Aorta (tissue), 5 donors: ENCODE data around the gene CD1B. TPM values are rescaled to one million over a fixed set of nuclear protein-coding genes. Genes with fewer than 3 reads are reported as not detected.
"Not testable (repeated sequence)": the region's sequence is repeated elsewhere in the genome, so short reads cannot be mapped to it uniquely, and the experiment has no call there.

Experiments
- ATAC-seq: fragments of 200-7000 bp; cut with Tn5 transposase; one replicate; pipeline ENCODE4 v1.9.1; 2022; ENCODE audit warnings: moderate library complexity; ENCODE audit not compliant: low FRiP score
- DNase-seq, 2 donors: peaks; one replicate each; pipeline ENCODE4 v3.0.0-alpha.2; 2020
- H3K27ac ChIP-seq, 2 donors: one replicate each; pipeline ENCODE4 v1.5.1; 2013; ENCODE audit warnings: low read length in 2 of 2, mild to moderate bottlenecking in 2 of 2, moderate library complexity in 2 of 2, control low read depth in 1 of 2, inconsistent platforms in 1 of 2, low read depth in 1 of 2
- H3K27me3 ChIP-seq, 2 donors: one replicate each; pipeline ENCODE4 v1.6.1; 2013; ENCODE audit warnings: control low read depth in 1 of 2, low read length in 1 of 2, mild to moderate bottlenecking in 1 of 2, moderate library complexity in 1 of 2; ENCODE audit not compliant: insufficient read depth in 2 of 2, control insufficient read depth in 1 of 2
- H3K36me3 ChIP-seq, 2 donors: one replicate each; pipeline ENCODE4 v1.6.1; 2013; ENCODE audit warnings: control low read depth in 1 of 2, low read length in 1 of 2, mild to moderate bottlenecking in 1 of 2; ENCODE audit not compliant: insufficient read depth in 2 of 2, control insufficient read depth in 1 of 2
- H3K4me1 ChIP-seq, 2 donors: one replicate each; pipeline ENCODE4 v1.6.1; 2013; ENCODE audit warnings: low read length in 2 of 2, control low read depth in 1 of 2, mild to moderate bottlenecking in 1 of 2, moderate library complexity in 1 of 2; ENCODE audit not compliant: insufficient read depth in 2 of 2, control insufficient read depth in 1 of 2
- H3K4me3 ChIP-seq, 2 donors: one replicate each; pipeline ENCODE4 v1.5.1; 2013; ENCODE audit warnings: low read length in 2 of 2, control low read depth in 1 of 2, mild to moderate bottlenecking in 1 of 2
- H3K9me3 ChIP-seq: one replicate; pipeline ENCODE4 v1.6.1; 2013; ENCODE audit warnings: mild to moderate bottlenecking, low read length; ENCODE audit not compliant: control insufficient read depth
- WGBS, 2 donors: extraction: QIAGEN DNeasy Blood & Tissue Kit; methylation state at CpG; one replicate each; pipeline ENCODE4 v1.1.7; 2013; 5-methylcytosine and 5-hydroxymethylcytosine counted together
- intact Hi-C, 2 donors: fragments of 100-400 bp; cut with DNase I; formaldehyde crosslinking; loops; one replicate each; pipeline versions ENCODE4 v1.14.2 to v1.15.0; 2022
- polyA plus RNA-seq, 2 donors: library from polyadenylated mRNA; stranded (reverse); fragments of 200-250 nt; gene quantifications; one replicate each; pipeline ENCODE4 v1.2.3, GENCODE V29; 2013
- total RNA-seq, 2 donors: library from RNA; stranded (reverse); fragmentation: NEBNext Ultra II Directional; extraction: Animal tissue kit (Norgen Biotek cat#: 25700); gene quantifications; one replicate each; pipeline ENCODE4 v1.2.1, GENCODE V29; 2021
- donor health status: healthy with polysubstance abuse.
- donor health status: Bipolar disorder and iron deficiency.
- donor health status: DM: no; HTN: no; CAD: no.
- donor health status: DM: no; HTN: no; CAD: no.
- donor health status: DM: yes; HTN: yes; CAD: no.

CD1B gene
- total and polyA plus RNA-seq, 4 donors: not detected

- H3K27me3 ChIP-seq: no peaks in the 10 kb centered on the region
- ATAC-seq (peak; percentile 38), DNase-seq (no peak)
- intact Hi-C loops: no loop called here
- no peak overlapping the region for H3K27ac ChIP-seq
- no peak overlapping the region for H3K4me3 ChIP-seq
- no peaks in the 10 kb centered on the region for H3K36me3 ChIP-seq
- WGBS, 2 donors: 88% methylated on average over 10 of the region's 10 CpGs
- no peaks in the 10 kb centered on the region for H3K9me3 ChIP-seq
- H3K4me1 ChIP-seq: no peaks in the 10 kb centered on the region
Measured at GRCh38 chr1:158355773-158356285, 24.5 kb upstream of the CD1B start.

GRCh38 chr1:158354255-158354654, 22.9 kb upstream of the CD1B start:
- no peaks in the 10 kb centered on the region for H3K4me1 ChIP-seq
- no peaks in the 10 kb centered on the region for H3K36me3 ChIP-seq
- H3K4me3 ChIP-seq: no peak overlapping the region
- DNase-seq (no peak), ATAC-seq (no peak)
- WGBS, 2 donors: 82 to 88% methylated on average over 2 of the region's 2 CpGs
- no peaks in the 10 kb centered on the region for H3K9me3 ChIP-seq
- H3K27me3 ChIP-seq: no peaks in the 10 kb centered on the region
- intact Hi-C loops: no loop called here
- no peak overlapping the region for H3K27ac ChIP-seq

- no peak within 1 kb of the TSS for H3K4me3 ChIP-seq
- ATAC-seq (no peak), DNase-seq (no peak)
- H3K27me3 ChIP-seq: no peaks in the 10 kb centered on the region
- intact Hi-C loops: no loop called here
- 48 to 50% methylated on average over 6 of the region's 6 CpGs for WGBS, 2 donors
- no peaks in the 10 kb centered on the region for H3K36me3 ChIP-seq
- H3K27ac ChIP-seq: no peak within 1 kb of the TSS
- no peaks in the 10 kb centered on the region for H3K9me3 ChIP-seq
- no peaks in the 10 kb centered on the region for H3K4me1 ChIP-seq
Measured at GRCh38 chr1:158353303-158354075, 22.2 kb upstream of the CD1B start, which contains the start of gene CD1E. TSS of gene CD1E (plus strand) at chr1:158353894. CDS start at chr1:158353989, 95 bp downstream.

- not testable (repeated sequence) for ATAC-seq, H3K9me3 ChIP-seq
- 95 to 96% methylated on average over 22 to 24 of the region's 24 CpGs for WGBS, 2 donors
Measured at GRCh38 chr1:158348946-158349345, 17.6 kb upstream of the CD1B start.

GRCh38 chr1:158336413-158336812, 5.1 kb upstream of the CD1B start:
- H3K27me3 ChIP-seq, H3K36me3 ChIP-seq, H3K4me3 ChIP-seq, H3K27ac ChIP-seq, ATAC-seq, DNase-seq, H3K4me1 ChIP-seq, H3K9me3 ChIP-seq, intact Hi-C loops: not testable (repeated sequence)
- 69 to 75% methylated on average over 7 of the region's 7 CpGs for WGBS, 2 donors

More at GRCh38 chr1:158348946-158349345, 17.6 kb upstream of the CD1B start:
- H3K4me1 ChIP-seq, H3K27me3 ChIP-seq, H3K4me3 ChIP-seq, H3K36me3 ChIP-seq, DNase-seq, intact Hi-C loops, H3K27ac ChIP-seq: not testable (repeated sequence)

- intact Hi-C loops: no loop called here
- H3K4me3 ChIP-seq: no peak overlapping the region
Measured at GRCh38 chr1:158335213-158335532, 3.8 kb upstream of the CD1B start.

GRCh38 chr1:158334526-158335212, 3.3 kb upstream of the CD1B start:
- Histone ChIP-seq H3K27ac (no peak overlapping the region), H3K36me3 (no peaks in the 10 kb centered on the region), H3K27me3 (no peaks in the 10 kb centered on the region), H3K4me1 (no peaks in the 10 kb centered on the region), H3K4me3 (no peak overlapping the region), H3K9me3 (no peaks in the 10 kb centered on the region)
- no peak for DNase-seq
- no peak for ATAC-seq
- intact Hi-C loops: no loop called here
- WGBS, 2 donors: 72 to 81% methylated on average over 2 of the region's 2 CpGs

More at GRCh38 chr1:158335213-158335532, 3.8 kb upstream of the CD1B start:
- no peaks in the 10 kb centered on the region for H3K27me3 ChIP-seq
- H3K36me3 ChIP-seq: no peaks in the 10 kb centered on the region
- H3K4me1 ChIP-seq: no peaks in the 10 kb centered on the region
- H3K9me3 ChIP-seq: no peaks in the 10 kb centered on the region
- no peak for DNase-seq
- no peak for ATAC-seq
- no peak overlapping the region for H3K27ac ChIP-seq

- intact Hi-C loops: no loop called here
- DNase-seq (no peak), ATAC-seq (no peak)
- WGBS, 2 donors: 66% methylated on average over 8 of the region's 8 CpGs
- Histone ChIP-seq H3K27ac (no peak overlapping the region), H3K4me1 (no peaks in the 10 kb centered on the region), H3K36me3 (no peaks in the 10 kb centered on the region), H3K4me3 (no peak overlapping the region), H3K9me3 (no peaks in the 10 kb centered on the region), H3K27me3 (no peaks in the 10 kb centered on the region)
Measured at GRCh38 chr1:158333405-158334155, 2.2 kb upstream of the CD1B start.
